ENCODE results near the gene NAXE.
"Not testable (repeated sequence)": the region's sequence is repeated elsewhere in the genome, so short reads cannot be mapped to it uniquely, and the experiment has no call there.

NAXE gene

GRCh38 chr1:156623946-156624813, 32.6 kb downstream of the NAXE start:
- DNase-seq (ENCODE audit: low read depth) = peak; percentile 18
- TF ChIP-seq CTCF (conservative IDR thresholded peaks at IDR 0.05; ENCODE audit: low read length) = peak; percentile 41
- H3K4me3 ChIP-seq (ENCODE audit: low read length) = peak overlapping the region; percentile 30; the same call in 1 of the 2 replicates

- H3K4me3 ChIP-seq (ENCODE audit: low read length) = no peak overlapping the region
- no peak for TF ChIP-seq CTCF (conservative IDR thresholded peaks at IDR 0.05; ENCODE audit: low read length)
- DNase-seq (ENCODE audit: low read depth) = no peak
Measured at GRCh38 chr1:156624814-156625435, 33.3 kb downstream of the NAXE start.

GRCh38 chr1:156625436-156626078, 34.0 kb downstream of the NAXE start:
- peak; percentile 71 for TF ChIP-seq CTCF (conservative IDR thresholded peaks at IDR 0.05; ENCODE audit: low read length)
- H3K4me3 ChIP-seq (ENCODE audit: low read length) = no peak overlapping the region
- DNase-seq (ENCODE audit: low read depth) = peak; percentile 23

- H3K4me3 ChIP-seq (ENCODE audit: low read length) = no peak overlapping the region
- DNase-seq (ENCODE audit: low read depth) = no peak
- TF ChIP-seq CTCF (conservative IDR thresholded peaks at IDR 0.05; ENCODE audit: low read length) = no peak
Measured at GRCh38 chr1:156626079-156626438, 34.5 kb downstream of the NAXE start.

- TF ChIP-seq CTCF (conservative IDR thresholded peaks at IDR 0.05; ENCODE audit: low read length) = peak; percentile 67
- no peak overlapping the region for H3K4me3 ChIP-seq (ENCODE audit: low read length)
- peak; percentile 27 for DNase-seq (ENCODE audit: low read depth)
Measured at GRCh38 chr1:156627313-156627880, 35.8 kb downstream of the NAXE start.

GRCh38 chr1:156629823-156630449, 38.4 kb downstream of the NAXE start:
- H3K4me3 ChIP-seq (ENCODE audit: low read length) = no peak overlapping the region
- no peak for TF ChIP-seq CTCF (conservative IDR thresholded peaks at IDR 0.05; ENCODE audit: low read length)
- DNase-seq (ENCODE audit: low read depth) = no peak

GRCh38 chr1:156631152-156631551, 39.6 kb downstream of the NAXE start:
- DNase-seq (ENCODE audit: low read depth) = not testable (repeated sequence)

More at GRCh38 chr1:156631152-156631551, 39.6 kb downstream of the NAXE start:
- not testable (repeated sequence) for H3K4me3 ChIP-seq (ENCODE audit: low read length)
